IMR-90 (cell line): Measurements from ENCODE around the gene FAM186B. TPM values are rescaled to one million over a fixed set of nuclear protein-coding genes. Genes with fewer than 3 reads are reported as not detected.

Experiments used
- ATAC-seq: fragments of 200-7000 bp; cut with Tn5 transposase; 2 replicates; pipeline ENCODE4 v1.9.1; 2020; ENCODE audit warnings: low read depth, mild to moderate bottlenecking, moderate library complexity
- BruUV-seq: library from RNA; stranded (reverse); fragments of 400-500 nt; replicated peaks from 2 replicates; lab custom pipeline; 2021; lab: Mats Ljungman, UMichigan
- CTCF ChIA-PET: fragments of 300-600 bp; formaldehyde crosslinking; extraction: SDS; loops from one replicate; lab custom pipeline; 2021; ENCODE audit warnings: antibody characterized with exemption; lab: Yijun Ruan, JAX
- POLR2A ChIA-PET: fragments of 300-600 bp; sonication (Branson Sonifier 250); formaldehyde crosslinking; loops from one replicate; lab custom pipeline; 2022; ENCODE audit warnings: antibody characterized with exemption; ENCODE audit not compliant: unreplicated experiment; lab: Charles Lee
- DNase-seq: peaks from one replicate; pipeline ENCODE4 v3.0.0; 2013
- H2AFZ ChIP-seq: replicated peaks from 2 replicates; pipeline ENCODE3; 2013; ENCODE audit warnings: low read length, mild to moderate bottlenecking; ENCODE audit not compliant: poor library complexity
- H2AK5ac ChIP-seq: 2 replicates; pipeline ENCODE4 v1.6.1; 2013; ENCODE audit warnings: low read depth, low read length, inconsistent platforms
- H2AK9ac ChIP-seq: replicated peaks from 2 replicates; pipeline ENCODE3; 2013; ENCODE audit warnings: mild to moderate bottlenecking, low read depth, low read length, moderate library complexity; ENCODE audit not compliant: poor library complexity
- H2BK120ac ChIP-seq: 2 replicates; pipeline ENCODE4 v1.6.1; 2013; ENCODE audit warnings: low read depth, low read length, inconsistent platforms
- H2BK15ac ChIP-seq: 3 replicates; pipeline ENCODE4 v1.6.1; 2013; ENCODE audit warnings: low read depth, low read length, inconsistent platforms
- H2BK20ac ChIP-seq: 2 replicates; pipeline ENCODE4 v1.6.1; 2013; ENCODE audit warnings: low read depth, mild to moderate bottlenecking, inconsistent platforms, low read length, moderate library complexity
- H2BK5ac ChIP-seq: 2 replicates; pipeline ENCODE4 v1.6.1; 2013; ENCODE audit warnings: mild to moderate bottlenecking, low read depth, low read length, inconsistent platforms; ENCODE audit not compliant: poor library complexity, severe bottlenecking
- H3K14ac ChIP-seq: replicated peaks from 2 replicates; pipeline ENCODE4 v1.6.1; 2013; ENCODE audit warnings: low read depth, low read length, inconsistent platforms
- H3K18ac ChIP-seq: 2 replicates; pipeline ENCODE4 v1.6.1; 2013; ENCODE audit warnings: low read depth, low read length, control low read depth
- H3K23ac ChIP-seq: 2 replicates; pipeline ENCODE4 v1.6.1; 2013; ENCODE audit warnings: low read depth, low read length, inconsistent platforms
- H3K27ac ChIP-seq: 2 replicates; pipeline ENCODE4 v1.5.1; 2013; ENCODE audit warnings: mild to moderate bottlenecking, control low read depth, low read length; ENCODE audit not compliant: insufficient read depth
- H3K27me3 ChIP-seq: 2 replicates; pipeline ENCODE4 v1.6.1; 2013; ENCODE audit warnings: low read length; ENCODE audit not compliant: control insufficient read depth, insufficient read depth
- H3K36me3 ChIP-seq: 2 replicates; pipeline ENCODE4 v1.6.1; 2013; ENCODE audit warnings: low read length, mixed read lengths; ENCODE audit not compliant: control insufficient read depth, insufficient read depth
- H3K4ac ChIP-seq: 2 replicates; pipeline ENCODE4 v1.6.1; 2013; ENCODE audit warnings: low read depth, low read length, inconsistent platforms
- H3K4me1 ChIP-seq: 2 replicates; pipeline ENCODE4 v1.6.1; 2013; ENCODE audit warnings: low read length, mixed read lengths; ENCODE audit not compliant: control insufficient read depth, insufficient read depth
- H3K4me2 ChIP-seq: 2 replicates; pipeline ENCODE4 v1.6.1; 2013; ENCODE audit warnings: low read depth, mild to moderate bottlenecking, control low read depth, low read length, moderate library complexity
- H3K4me3 ChIP-seq: 2 replicates; pipeline ENCODE4 v1.5.1; 2013; ENCODE audit warnings: low read depth, mild to moderate bottlenecking, control low read depth, low read length, moderate library complexity; ENCODE audit not compliant: insufficient read depth
- H3K56ac ChIP-seq: 2 replicates; pipeline ENCODE4 v1.6.1; 2013; ENCODE audit warnings: low read length, inconsistent platforms; ENCODE audit not compliant: insufficient read depth; ENCODE audit errors: extremely low read depth
- H3K79me1 ChIP-seq, 2 experiments: 2 replicates each; pipeline ENCODE4 v1.6.1; 2013; ENCODE audit warnings: low read length in 2 of 2, inconsistent platforms in 1 of 2, low read depth in 1 of 2
- H3K9ac ChIP-seq: 2 replicates; pipeline ENCODE4 v1.6.1; 2013; ENCODE audit warnings: low read depth, low read length, control low read depth
- H3K9me1 ChIP-seq: 2 replicates; pipeline ENCODE4 v1.6.1; 2013; ENCODE audit warnings: low read length, inconsistent platforms; ENCODE audit not compliant: insufficient read depth
- H3K9me3 ChIP-seq: 2 replicates; pipeline ENCODE4 v1.6.1; 2013; ENCODE audit warnings: low read length; ENCODE audit not compliant: control insufficient read depth, insufficient read depth
- H4K20me1 ChIP-seq: 2 replicates; pipeline ENCODE4 v1.6.1; 2013; ENCODE audit warnings: low read length, inconsistent platforms; ENCODE audit not compliant: insufficient read depth
- H4K5ac ChIP-seq: 2 replicates; pipeline ENCODE4 v1.6.1; 2013; ENCODE audit warnings: mild to moderate bottlenecking, low read depth, low read length, control low read depth
- H4K8ac ChIP-seq, 2 experiments: 2 replicates each; pipeline ENCODE4 v1.6.1; 2013; ENCODE audit warnings: low read depth in 2 of 2, low read length in 2 of 2, control low read depth in 1 of 2, inconsistent platforms in 1 of 2
- H4K91ac ChIP-seq: 2 replicates; pipeline ENCODE4 v1.6.1; 2013; ENCODE audit warnings: low read depth, low read length, inconsistent platforms; ENCODE audit not compliant: insufficient read depth
- CEBPB ChIP-seq: IDR thresholded peaks from 2 replicates; pipeline ENCODE4 v1.6.1; 2012; ENCODE audit warnings: low read depth, low read length, improper control_type of control experiment
- ELK1 ChIP-seq: fragments of 150-350 bp; IDR thresholded peaks from 2 replicates; pipeline ENCODE4 v1.6.1; 2016; ENCODE audit warnings: low read depth, mild to moderate bottlenecking, low read length, moderate library complexity, borderline replicate concordance
- RFX5 ChIP-seq: IDR thresholded peaks from 2 replicates; pipeline ENCODE4 v1.8.0; 2012; ENCODE audit warnings: low read depth, mild to moderate bottlenecking, low read length, moderate library complexity
- SMC3 ChIP-seq: fragments of 150-350 bp; IDR thresholded peaks from 2 replicates; pipeline ENCODE4 v1.6.1; 2016; ENCODE audit warnings: low read depth, mild to moderate bottlenecking, antibody characterized with exemption, low read length, moderate library complexity
- WGBS, 2 experiments: methylation state at CpG; one replicate each; pipeline versions ENCODE4 v1.1.5 to v1.1.7; 2013; ENCODE audit warnings: missing lambda C conversion rate in 2 of 2; ENCODE audit not compliant: insufficient read length in 1 of 2; ENCODE audit errors: extremely low coverage in 2 of 2; 5-methylcytosine and 5-hydroxymethylcytosine counted together
- dilution Hi-C: fragments of 300-500 bp; cut with HindIII; formaldehyde crosslinking; loops from one replicate; pipeline ENCODE4 v1.14.3; 2018; ENCODE audit warnings: low sequenced_read_pairs; ENCODE audit not compliant: unreplicated experiment
- in situ Hi-C: fragments of 300-500 bp; cut with MboI; formaldehyde crosslinking; loops from 3 replicates; pipeline ENCODE4 v1.14.3; 2019; ENCODE audit warnings: low sequenced_read_pairs, inconsistent platforms, mixed read lengths
- intact Hi-C: fragments of 100-400 bp; cut with micrococcal nuclease; formaldehyde crosslinking; loops from 2 replicates; pipeline ENCODE4 v1.10.0; 2022
- polyA plus RNA-seq, 3 experiments: library from polyadenylated mRNA; depleted of rRNA; stranded (reverse); fragments of >200 nt; gene quantifications; 2 replicates each; pipeline ENCODE4 v1.2.3, GENCODE V29; 2012; ENCODE audit warnings: low replicate concordance in 1 of 3
- total RNA-seq: library from RNA; depleted of rRNA; stranded (reverse); fragments of >200 nt; gene quantifications from 2 replicates; pipeline ENCODE4 v1.2.3, GENCODE V29; 2012

FAM186B gene
- total and polyA plus RNA-seq, 2 of the 4 experiments (the other 2 are of a cell fraction), result 0.10 to 0.18 TPM

- Histone ChIP-seq H2BK120ac (no peak overlapping the region), H3K4me2 (no peak overlapping the region), H4K5ac (no peak overlapping the region), H2AFZ (peak overlapping the region; percentile 44), H2AK9ac (no peak overlapping the region), H3K27me3 (peaks cover 53% of the 10 kb centered on the region), H3K14ac (no peak overlapping the region), H3K4me3 (no peak overlapping the region), H3K4me1 (peaks cover 3% of the 10 kb centered on the region; the same call in 1 of the 2 replicates), H2BK20ac (no peak overlapping the region), H3K36me3 (peaks cover 4% of the 10 kb centered on the region; the same call in 1 of the 2 replicates), H3K4ac (no peak overlapping the region), H4K20me1 (no peaks in the 10 kb centered on the region), H3K56ac (no peak overlapping the region), H3K9me1 (no peaks in the 10 kb centered on the region), H3K27ac (no peak overlapping the region), H3K23ac (no peak overlapping the region), H3K79me1 (no peaks in the 10 kb centered on the region), H3K9ac (no peak overlapping the region), H2BK15ac (no peak overlapping the region), H2BK5ac (no peak overlapping the region), H3K9me3 (no peaks in the 10 kb centered on the region), H2AK5ac (no peak overlapping the region), H4K8ac (no peak overlapping the region), H3K18ac (no peak overlapping the region), H4K91ac (no peak overlapping the region)
- WGBS, 2 experiments, result 67% methylated on average over 5 of the region's 7 CpGs; no CpG with 5 or more reads in 1 of the 2 experiments
- BruUV-seq, result no TSS peak
- ATAC-seq (no peak), DNase-seq (no peak)
- POLR2A ChIA-PET, result no interaction called here
- intact Hi-C loops (no loop called here), in situ Hi-C loops (no loop called here), dilution Hi-C loops (no loop called here)
- CTCF ChIA-PET, result interaction anchor here (1.3 kb wide), 1 partner anchor 17 kb away, joined by 4 read pairs; no protein-coding TSS in a partner anchor
- peak; percentile 10; the same call in 1 of the 2 replicates for TF ChIP-seq CEBPB
- TF ChIP-seq SMC3, result no peak
- TF ChIP-seq ELK1, result no peak
- no peak for TF ChIP-seq RFX5
These were observed 53.4 kb downstream of the FAM186B start for GRCh38 chr12:49552014-49552413.
